ENCODE data around the gene SNX8.

The SNX8 gene

DNA sequence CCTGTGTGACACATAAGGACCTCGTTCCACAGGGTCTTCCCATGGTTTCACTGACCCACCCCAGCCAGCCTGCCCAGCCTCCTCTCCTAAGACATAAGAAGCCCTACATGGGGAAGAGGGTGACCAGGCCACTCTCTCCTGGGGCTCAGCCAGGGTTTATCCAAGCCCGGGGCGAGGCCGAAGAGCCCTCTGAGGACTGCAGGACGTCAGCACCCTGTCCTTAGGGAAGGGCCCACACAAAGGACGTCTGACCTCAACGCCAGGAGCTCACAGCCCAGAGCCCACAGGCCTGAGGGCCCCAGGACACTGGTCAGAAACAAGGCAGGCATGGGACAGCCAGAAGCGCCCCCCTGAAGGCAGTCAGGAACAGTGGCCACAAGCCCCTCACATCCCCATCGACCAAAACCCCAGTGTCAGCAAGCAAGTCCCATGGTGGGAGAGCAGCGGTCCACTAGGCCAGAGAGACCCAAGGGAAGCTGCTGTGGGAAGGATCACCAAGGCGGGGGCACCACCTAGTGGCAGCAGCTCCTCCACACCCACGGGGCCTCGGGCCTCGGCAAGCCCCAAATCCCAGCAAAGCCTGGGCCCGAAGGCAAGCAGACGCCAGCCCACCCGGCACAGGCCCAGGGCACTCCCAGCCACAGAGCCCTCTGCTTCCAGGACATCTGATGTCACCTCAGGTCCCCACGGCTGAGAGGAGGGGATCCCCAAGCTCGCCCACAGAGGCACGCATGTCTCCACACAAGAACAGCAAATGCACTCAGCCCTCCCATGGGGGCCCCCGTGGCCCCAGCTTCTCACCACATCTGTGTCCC lies 104.9 kb downstream of the SNX8 start:
- TF ChIP-seq YY1 (IDR thresholded peaks at IDR 0.05; ENCODE audit: insufficient read depth, insufficient read length) = no peak
- no peak for TF ChIP-seq SUZ12 (IDR thresholded peaks at IDR 0.05; ENCODE audit: extremely low read depth, insufficient read depth, insufficient read length)
- no peak for TF ChIP-seq ZNF274 (IDR thresholded peaks at IDR 0.05; ENCODE audit: low read depth, low read length)
- peaks cover 90% of the 10 kb centered on the region for H3K36me3 ChIP-seq (ENCODE audit: insufficient read depth, insufficient read length, low read length)
- H3K9me3 ChIP-seq (ENCODE audit: insufficient read depth, low read length) = peaks cover 8% of the 10 kb centered on the region; the same call in 1 of the 2 replicates
- peak; percentile 63 for DNase-seq (ENCODE audit: low read depth, low spot score)
- H3K27me3 ChIP-seq (ENCODE audit: insufficient read depth, insufficient read length) = no peaks in the 10 kb centered on the region
- no peak overlapping the region for H3K4me3 ChIP-seq (ENCODE audit: insufficient read length, low read depth)
- H3K9ac ChIP-seq (ENCODE audit: insufficient read length, low read depth) = peak overlapping the region; percentile 37
- peaks cover 4% of the 10 kb centered on the region for H3K4me1 ChIP-seq (ENCODE audit: insufficient read depth, insufficient read length)

- no peak overlapping the region for H3K4me3 ChIP-seq (ENCODE audit: insufficient read length, low read depth)
- DNase-seq (ENCODE audit: low read depth, low spot score) = no peak
- no peaks in the 10 kb centered on the region for H3K27me3 ChIP-seq (ENCODE audit: insufficient read depth, insufficient read length)
- H3K9ac ChIP-seq (ENCODE audit: insufficient read length, low read depth) = no peak overlapping the region
- peaks cover 84% of the 10 kb centered on the region for H3K36me3 ChIP-seq (ENCODE audit: insufficient read depth, insufficient read length, low read length)
- TF ChIP-seq SUZ12 (IDR thresholded peaks at IDR 0.05; ENCODE audit: extremely low read depth, insufficient read depth, insufficient read length) (no peak), ZNF274 (IDR thresholded peaks at IDR 0.05; ENCODE audit: low read depth, low read length) (no peak), YY1 (IDR thresholded peaks at IDR 0.05; ENCODE audit: insufficient read depth, insufficient read length) (no peak)
- H3K4me1 ChIP-seq (ENCODE audit: insufficient read depth, insufficient read length) = peaks cover 4% of the 10 kb centered on the region
- peaks cover 8% of the 10 kb centered on the region; the same call in 1 of the 2 replicates for H3K9me3 ChIP-seq (ENCODE audit: insufficient read depth, low read length)
Observed at GRCh38 chr7:2208712-2209111, 105.5 kb downstream of the SNX8 start.

- Histone ChIP-seq H3K36me3 (ENCODE audit: insufficient read depth, insufficient read length, low read length) (peaks cover 79% of the 10 kb centered on the region), H3K4me3 (ENCODE audit: insufficient read length, low read depth) (no peak overlapping the region), H3K9me3 (ENCODE audit: insufficient read depth, low read length) (no peaks in the 10 kb centered on the region), H3K27me3 (ENCODE audit: insufficient read depth, insufficient read length) (no peaks in the 10 kb centered on the region), H3K9ac (ENCODE audit: insufficient read length, low read depth) (peak overlapping the region; percentile 17), H3K4me1 (ENCODE audit: insufficient read depth, insufficient read length) (peaks cover 6% of the 10 kb centered on the region)
- DNase-seq (ENCODE audit: low read depth, low spot score) = no peak
- TF ChIP-seq ZNF274 (IDR thresholded peaks at IDR 0.05; ENCODE audit: low read depth, low read length) (no peak), SUZ12 (IDR thresholded peaks at IDR 0.05; ENCODE audit: extremely low read depth, insufficient read depth, insufficient read length) (no peak), YY1 (IDR thresholded peaks at IDR 0.05; ENCODE audit: insufficient read depth, insufficient read length) (no peak)
Observed at GRCh38 chr7:2205036-2205780, 109.0 kb downstream of the SNX8 start.

- no peaks in the 10 kb centered on the region for H3K9me3 ChIP-seq (ENCODE audit: insufficient read depth, low read length)
- DNase-seq (ENCODE audit: low read depth, low spot score) = no peak
- peaks cover 79% of the 10 kb centered on the region for H3K36me3 ChIP-seq (ENCODE audit: insufficient read depth, insufficient read length, low read length)
- TF ChIP-seq ZNF274 (IDR thresholded peaks at IDR 0.05; ENCODE audit: low read depth, low read length) = no peak
- no peak for TF ChIP-seq SUZ12 (IDR thresholded peaks at IDR 0.05; ENCODE audit: extremely low read depth, insufficient read depth, insufficient read length)
- TF ChIP-seq YY1 (IDR thresholded peaks at IDR 0.05; ENCODE audit: insufficient read depth, insufficient read length) = no peak
- H3K27me3 ChIP-seq (ENCODE audit: insufficient read depth, insufficient read length) = no peaks in the 10 kb centered on the region
- H3K4me3 ChIP-seq (ENCODE audit: insufficient read length, low read depth) = no peak overlapping the region
- peaks cover 6% of the 10 kb centered on the region for H3K4me1 ChIP-seq (ENCODE audit: insufficient read depth, insufficient read length)
- no peak overlapping the region for H3K9ac ChIP-seq (ENCODE audit: insufficient read length, low read depth)
Observed at GRCh38 chr7:2204446-2204845, 109.8 kb downstream of the SNX8 start.

GRCh38 chr7:2203766-2204300 lies 110.4 kb downstream of the SNX8 start:
- H3K4me3 ChIP-seq (ENCODE audit: insufficient read length, low read depth) = no peak overlapping the region

DNA sequence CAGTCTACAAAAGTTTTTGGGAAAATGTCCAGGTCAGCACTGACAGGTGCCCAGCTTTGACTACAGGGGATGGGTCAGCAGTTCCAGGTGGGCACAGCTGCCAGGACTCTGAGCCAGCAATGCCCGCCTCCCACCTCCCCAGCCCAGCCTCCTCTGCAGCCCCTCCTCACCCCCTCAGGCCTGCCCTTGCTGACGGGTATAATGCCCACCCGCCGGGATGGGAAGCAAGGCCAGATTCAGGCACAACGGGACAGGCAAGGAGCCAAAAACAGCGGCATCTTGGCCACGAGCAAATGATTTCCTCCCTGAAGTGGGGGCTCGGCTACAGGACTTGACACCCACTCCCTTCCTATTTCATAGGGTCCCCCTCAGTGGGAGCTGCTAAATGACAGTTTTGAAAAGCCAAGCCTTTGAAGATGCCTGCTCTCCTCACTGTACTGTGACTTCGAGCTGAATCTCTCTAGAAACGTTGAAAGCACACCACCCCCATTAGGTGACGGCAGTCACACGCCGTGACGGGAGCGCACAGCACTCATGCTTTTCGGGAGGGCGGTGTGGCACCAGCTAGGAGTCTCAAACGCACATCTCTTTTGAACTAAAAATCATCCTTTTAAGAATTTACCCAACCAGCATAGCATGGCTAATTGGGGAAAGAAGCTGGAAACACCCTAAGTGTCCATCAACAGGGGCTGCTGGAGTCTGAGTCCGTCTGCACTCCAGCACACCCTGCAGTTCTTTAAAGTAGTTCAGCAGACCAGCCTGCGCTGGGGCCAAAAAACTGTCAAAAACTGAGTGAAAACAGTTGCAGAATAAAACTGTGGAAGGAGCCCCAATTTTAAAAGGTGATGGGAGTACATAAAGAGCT lies 111.1 kb downstream of the SNX8 start:
- TF ChIP-seq SUZ12 (IDR thresholded peaks at IDR 0.05; ENCODE audit: extremely low read depth, insufficient read depth, insufficient read length) (no peak), YY1 (IDR thresholded peaks at IDR 0.05; ENCODE audit: insufficient read depth, insufficient read length) (no peak), ZNF274 (IDR thresholded peaks at IDR 0.05; ENCODE audit: low read depth, low read length) (no peak)
- no peak overlapping the region for H3K9ac ChIP-seq (ENCODE audit: insufficient read length, low read depth)
- DNase-seq (ENCODE audit: low read depth, low spot score) = no peak
- H3K27me3 ChIP-seq (ENCODE audit: insufficient read depth, insufficient read length) = no peaks in the 10 kb centered on the region
- peaks cover 79% of the 10 kb centered on the region for H3K36me3 ChIP-seq (ENCODE audit: insufficient read depth, insufficient read length, low read length)
- peaks cover 9% of the 10 kb centered on the region for H3K4me1 ChIP-seq (ENCODE audit: insufficient read depth, insufficient read length)
- H3K4me3 ChIP-seq (ENCODE audit: insufficient read length, low read depth) = no peak overlapping the region
- no peaks in the 10 kb centered on the region for H3K9me3 ChIP-seq (ENCODE audit: insufficient read depth, low read length)

More at GRCh38 chr7:2203766-2204300, 110.4 kb downstream of the SNX8 start:
- DNase-seq (ENCODE audit: low read depth, low spot score) = no peak
- no peaks in the 10 kb centered on the region for H3K27me3 ChIP-seq (ENCODE audit: insufficient read depth, insufficient read length)
- no peaks in the 10 kb centered on the region for H3K9me3 ChIP-seq (ENCODE audit: insufficient read depth, low read length)
- H3K4me1 ChIP-seq (ENCODE audit: insufficient read depth, insufficient read length) = peaks cover 6% of the 10 kb centered on the region
- H3K36me3 ChIP-seq (ENCODE audit: insufficient read depth, insufficient read length, low read length) = peaks cover 79% of the 10 kb centered on the region
- H3K9ac ChIP-seq (ENCODE audit: insufficient read length, low read depth) = no peak overlapping the region
- TF ChIP-seq SUZ12 (IDR thresholded peaks at IDR 0.05; ENCODE audit: extremely low read depth, insufficient read depth, insufficient read length) (no peak), YY1 (IDR thresholded peaks at IDR 0.05; ENCODE audit: insufficient read depth, insufficient read length) (no peak), ZNF274 (IDR thresholded peaks at IDR 0.05; ENCODE audit: low read depth, low read length) (no peak)

Data from NT2/D1 (cell line).